Measurements from ENCODE around the gene TRHDE.
"Not testable (repeated sequence)": the region's sequence is repeated elsewhere in the genome, so short reads cannot be mapped to it uniquely, and the experiment has no call there.

DNA sequence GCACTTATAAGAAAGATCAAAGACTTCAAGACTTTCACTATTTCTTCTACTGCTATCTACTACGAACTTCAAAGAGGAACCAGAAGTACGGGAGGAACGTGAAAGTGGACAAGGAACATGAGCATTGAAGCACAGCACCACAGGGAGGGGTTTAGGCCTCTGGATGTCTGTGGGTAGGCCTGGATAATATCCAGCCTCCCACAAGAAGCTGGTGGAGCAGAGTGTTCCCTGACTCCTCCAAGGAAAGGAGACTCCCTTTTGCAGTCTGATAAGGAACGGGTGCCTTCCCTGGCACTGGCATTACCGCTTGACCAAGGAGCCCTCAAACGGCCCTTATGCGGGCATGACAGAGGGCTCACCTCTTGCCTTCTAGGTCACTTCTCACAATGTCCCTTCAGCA is 388.0 kb downstream of the TRHDE start:
- TF ChIP-seq, protein P1, sequence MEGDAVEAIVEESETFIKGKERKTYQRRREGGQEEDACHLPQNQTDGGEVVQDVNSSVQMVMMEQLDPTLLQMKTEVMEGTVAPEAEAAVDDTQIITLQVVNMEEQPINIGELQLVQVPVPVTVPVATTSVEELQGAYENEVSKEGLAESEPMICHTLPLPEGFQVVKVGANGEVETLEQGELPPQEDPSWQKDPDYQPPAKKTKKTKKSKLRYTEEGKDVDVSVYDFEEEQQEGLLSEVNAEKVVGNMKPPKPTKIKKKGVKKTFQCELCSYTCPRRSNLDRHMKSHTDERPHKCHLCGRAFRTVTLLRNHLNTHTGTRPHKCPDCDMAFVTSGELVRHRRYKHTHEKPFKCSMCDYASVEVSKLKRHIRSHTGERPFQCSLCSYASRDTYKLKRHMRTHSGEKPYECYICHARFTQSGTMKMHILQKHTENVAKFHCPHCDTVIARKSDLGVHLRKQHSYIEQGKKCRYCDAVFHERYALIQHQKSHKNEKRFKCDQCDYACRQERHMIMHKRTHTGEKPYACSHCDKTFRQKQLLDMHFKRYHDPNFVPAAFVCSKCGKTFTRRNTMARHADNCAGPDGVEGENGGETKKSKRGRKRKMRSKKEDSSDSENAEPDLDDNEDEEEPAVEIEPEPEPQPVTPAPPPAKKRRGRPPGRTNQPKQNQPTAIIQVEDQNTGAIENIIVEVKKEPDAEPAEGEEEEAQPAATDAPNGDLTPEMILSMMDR (IDR thresholded peaks at IDR 0.05; ENCODE audit: insufficient read depth, low read length, poor library complexity, severe bottlenecking): not testable (repeated sequence)
- TF ChIP-seq EZH2phosphoT487 (conservative IDR thresholded peaks at IDR 0.05; ENCODE audit: low read length): not testable (repeated sequence)

Measured in SU-DHL-6 (cell line).